ENCODE data around the gene NME1.
A peak's percentile ranks its signal among the peaks of the same experiment; 100 is the strongest.
"Not testable (repeated sequence)": the region's sequence is repeated elsewhere in the genome, so short reads cannot be mapped to it uniquely, and the experiment has no call there.

Gene NME1

GRCh38 chr17:51153210-51154072, at the start of gene NME1:
Gene NME1 (plus strand): TSS chr17:51153559. CDS start chr17:51155655, 2,096 bp downstream.
- intact Hi-C loops (cut with DNase I): loop anchor here (2.0 to 10.0 kb wide), 3 partner anchors 33 to 299 kb away; partner anchors contain the start of gene SPAG9
- peak; percentile 94 to 100 (median 96) for DNase-seq

GRCh38 chr17:51107778-51108177, 45.6 kb upstream of the NME1 start:
- DNase-seq: no peak
- intact Hi-C loops (cut with DNase I): no loop called here

DNA sequence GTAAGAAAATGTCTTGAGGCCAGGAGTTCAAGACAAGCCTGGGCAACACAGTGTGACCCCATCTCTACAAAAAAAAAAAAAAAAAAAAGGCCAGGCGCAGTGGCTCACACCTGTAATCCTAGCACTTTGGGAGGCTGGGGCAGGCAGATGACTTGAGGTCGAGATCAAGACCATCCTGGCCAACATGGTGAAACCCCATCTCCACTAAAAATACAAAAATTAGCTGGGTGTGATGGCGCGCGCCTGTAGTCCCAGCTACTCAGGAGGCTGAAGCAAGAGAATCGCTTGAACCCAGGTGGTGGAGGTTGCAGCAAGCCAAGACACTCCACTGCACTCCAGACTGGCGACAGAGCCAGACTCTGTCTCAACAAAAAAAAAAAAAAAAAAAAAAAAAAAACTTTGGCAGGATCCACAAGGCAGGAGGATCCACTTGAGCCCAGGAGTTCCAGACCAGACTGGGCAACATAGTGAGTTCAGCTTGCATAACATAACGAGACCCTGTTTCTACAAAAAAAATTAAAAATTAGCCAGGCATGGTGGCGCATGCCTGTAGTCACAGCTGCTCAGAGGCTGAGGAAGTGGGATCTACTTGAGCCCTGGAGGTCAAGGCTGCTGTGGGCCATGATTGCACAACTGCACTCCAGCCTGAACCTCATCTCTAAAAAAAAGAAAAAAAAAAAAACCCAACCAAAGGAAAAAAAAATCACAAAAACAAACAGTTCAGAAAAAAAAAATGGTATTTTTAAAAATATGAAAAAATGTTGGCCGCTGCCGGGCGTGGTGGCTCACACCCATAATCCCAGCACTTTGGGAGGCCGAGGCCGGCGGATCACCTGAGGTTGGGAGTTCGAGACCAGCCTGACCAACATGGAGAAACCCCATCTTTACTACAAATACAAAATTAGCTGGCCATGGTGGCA, 40.8 kb upstream of the NME1 start:
- intact Hi-C loops (cut with DNase I); DNase-seq: not testable (repeated sequence)

GRCh38 chr17:51115179-51115578, 38.2 kb upstream of the NME1 start:
- intact Hi-C loops (cut with DNase I): no loop called here
- no peak for DNase-seq

DNA sequence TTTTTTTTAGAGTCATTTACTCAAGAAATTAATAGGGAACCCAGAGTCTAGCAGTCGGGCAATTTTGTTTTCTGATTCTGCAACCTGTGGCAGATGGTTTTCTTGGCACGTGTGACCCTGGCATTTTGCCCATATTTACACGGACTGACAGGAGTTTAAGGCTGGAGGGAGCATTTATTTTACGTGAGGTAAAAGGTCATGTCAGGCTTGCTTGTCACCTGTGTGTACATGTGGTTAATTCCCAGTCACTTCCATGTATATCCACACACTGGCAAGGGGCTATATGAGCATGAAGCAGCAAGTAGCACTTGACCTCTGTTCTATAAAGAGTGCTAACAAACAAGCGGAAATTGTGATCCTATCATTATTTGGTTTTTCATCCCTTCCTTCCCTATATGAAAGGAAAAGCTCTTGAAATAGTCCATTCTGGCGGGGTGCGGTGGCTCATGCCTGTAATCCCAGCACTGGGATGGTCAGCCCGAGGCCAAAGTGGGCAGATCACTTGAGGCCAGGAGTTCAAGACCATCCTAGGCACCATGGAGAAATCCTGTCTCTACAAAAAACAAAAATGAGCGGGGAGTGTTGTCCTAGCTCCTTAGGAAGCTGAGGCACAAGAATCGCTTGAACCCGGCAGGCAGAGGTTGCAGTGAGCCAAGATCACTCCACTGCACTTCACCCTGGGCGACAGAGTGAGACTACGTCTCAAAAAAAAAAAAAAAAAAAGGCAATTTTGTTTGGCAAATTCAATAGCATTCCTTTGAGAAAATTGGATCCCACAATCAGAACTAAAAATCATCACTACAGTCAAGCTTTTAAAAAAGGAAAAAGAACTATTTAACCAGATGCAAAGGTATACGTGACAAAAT, 34.8 kb upstream of the NME1 start:
- intact Hi-C loops (cut with DNase I): no loop called here

GRCh38 chr17:51119415-51120356, 33.7 kb upstream of the NME1 start:
- intact Hi-C loops (cut with DNase I): loop anchor here (2.0 kb wide), 2 partner anchors 33 to 73 kb away; partner anchors contain the start of gene NME1
- peak in 4 of 10 donors; percentile 8 to 89 (median 53) for DNase-seq

More for the DNA sequence above, 34.8 kb upstream of the NME1 start:
- DNase-seq: no peak

DNA sequence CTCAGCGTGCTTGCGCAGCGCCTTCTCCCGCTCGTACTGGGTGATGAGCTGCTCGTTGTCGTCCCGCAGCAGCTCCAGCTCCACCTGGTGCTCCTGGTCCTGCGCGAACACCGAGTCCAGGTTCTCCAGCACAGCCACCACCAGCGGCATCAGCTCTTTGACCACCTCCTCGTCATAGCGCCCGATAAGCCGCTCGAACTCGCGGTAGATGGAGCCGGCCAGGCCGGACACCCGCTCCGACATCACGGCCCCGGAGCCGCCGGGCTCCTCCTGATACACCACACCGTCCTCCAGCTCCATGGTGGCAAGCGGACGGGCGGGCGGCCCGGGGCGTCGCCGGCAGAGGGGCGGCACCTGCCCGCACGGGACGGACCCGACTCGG, 33.0 kb upstream of the NME1 start:
- intact Hi-C loops (cut with DNase I): loop anchor here (2.0 kb wide), 2 partner anchors 32 to 74 kb away; partner anchors contain the start of gene NME1
- DNase-seq: peak in 7 of 10 donors; percentile 29 to 89 (median 44)

GRCh38 chr17:51120739-51121619, 32.4 kb upstream of the NME1 start, which contains the start of gene SPAG9:
Gene SPAG9 (minus strand): TSS chr17:51120868. CDS start chr17:51120656, 212 bp downstream.
- DNase-seq: peak; percentile 81 to 99 (median 93)
- intact Hi-C loops (cut with DNase I): loop anchor here (2.0 kb wide), 2 partner anchors 32 to 74 kb away; partner anchors contain the start of gene NME1

- intact Hi-C loops (cut with DNase I): loop anchor here (2.0 kb wide), 2 partner anchors 31 to 75 kb away; partner anchors contain the start of gene NME1
- peak; percentile 44 to 91 (median 62) for DNase-seq
These were observed 31.5 kb upstream of the NME1 start for GRCh38 chr17:51121620-51122472.

DNA sequence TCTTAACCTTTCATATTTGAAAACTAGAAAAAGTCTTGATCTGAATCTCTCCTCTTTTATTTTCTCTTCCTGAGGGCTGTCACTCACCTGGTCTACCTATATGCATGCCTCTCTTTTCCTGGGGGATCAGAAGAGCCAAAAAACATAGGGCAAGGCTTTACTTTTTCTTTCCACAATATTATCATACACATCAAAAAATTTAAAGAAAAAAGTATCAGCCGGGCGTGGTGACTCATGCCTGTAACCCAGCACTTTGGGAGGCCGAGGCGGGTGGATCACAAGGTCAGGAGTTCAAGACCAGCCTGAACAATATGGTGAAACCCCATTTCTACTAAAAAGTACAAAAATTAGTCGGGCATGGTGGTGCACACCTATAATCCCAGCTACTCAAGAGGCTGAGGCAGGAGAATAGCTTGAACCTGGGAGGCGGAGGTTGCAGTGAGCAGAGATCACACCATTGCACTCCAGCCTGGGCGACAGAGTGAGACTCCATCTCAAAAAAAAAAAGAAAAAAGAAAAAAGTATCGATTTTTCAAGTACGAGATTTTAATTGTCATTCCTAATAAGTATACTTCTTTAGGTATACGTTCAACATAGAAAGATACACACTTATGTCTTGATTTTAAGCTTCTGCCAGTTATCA, 30.8 kb upstream of the NME1 start:
- DNase-seq; intact Hi-C loops (cut with DNase I): not testable (repeated sequence)

- DNase-seq: no peak
- intact Hi-C loops (cut with DNase I): no loop called here
These were observed 28.5 kb upstream of the NME1 start for GRCh38 chr17:51124640-51125503.

GRCh38 chr17:51128076-51128475, 25.3 kb upstream of the NME1 start:
- intact Hi-C loops (cut with DNase I): no loop called here
- no peak for DNase-seq

GRCh38 chr17:51132964-51133319, 20.4 kb upstream of the NME1 start:
- intact Hi-C loops (cut with DNase I): no loop called here
- DNase-seq: no peak

- intact Hi-C loops (cut with DNase I): no loop called here
- no peak for DNase-seq
These were observed 20.0 kb upstream of the NME1 start for GRCh38 chr17:51133365-51133764.

- no peak for DNase-seq
- intact Hi-C loops (cut with DNase I): no loop called here
These were observed 17.4 kb upstream of the NME1 start for GRCh38 chr17:51135956-51136355.
